SJSA1 (cell line): ENCODE data around the gene GAL3ST2. TPM values are rescaled to one million over a fixed set of nuclear protein-coding genes. Genes with fewer than 3 reads are reported as not detected.
"Not testable (repeated sequence)": the region's sequence is repeated elsewhere in the genome, so short reads cannot be mapped to it uniquely, and the experiment has no call there.

Source experiments
- DNase-seq, 2 experiments: peaks; one replicate each; pipeline ENCODE4 v3.0.0-alpha.2; 2015 to 2020; ENCODE audit warnings: low spot score in 2 of 2, low read depth in 1 of 2
- H3K27ac ChIP-seq: fragments of 250-450 bp; sonication (Bioruptor Pico); 2 replicates; pipeline ENCODE4 v1.5.1; 2020; ENCODE audit warnings: mild to moderate bottlenecking, moderate library complexity
- H3K27me3 ChIP-seq: fragments of 250-450 bp; sonication (Bioruptor Pico); replicated peaks from 2 replicates; pipeline ENCODE4 v1.5.1; 2020; ENCODE audit warnings: mild to moderate bottlenecking, moderate library complexity
- H3K36me3 ChIP-seq: fragments of 250-450 bp; sonication (Bioruptor Pico); 2 replicates; pipeline ENCODE4 v1.5.1; 2020; ENCODE audit warnings: mild to moderate bottlenecking
- H3K4me1 ChIP-seq: fragments of 250-450 bp; sonication (Bioruptor Pico); replicated peaks from 2 replicates; pipeline ENCODE4 v1.6.1; 2021; ENCODE audit warnings: mild to moderate bottlenecking
- H3K4me3 ChIP-seq: fragments of 250-450 bp; sonication (Bioruptor Pico); 2 replicates; pipeline ENCODE4 v1.5.1; 2020; ENCODE audit warnings: mild to moderate bottlenecking
- H3K9me3 ChIP-seq: fragments of 250-450 bp; sonication (Bioruptor Pico); replicated peaks from 2 replicates; pipeline ENCODE4 v1.5.1; 2020; ENCODE audit warnings: mild to moderate bottlenecking
- total RNA-seq: library from RNA; depleted of rRNA; stranded (reverse); fragments of >200 nt; shearing (Covaris generic); gene quantifications from 2 replicates; pipeline ENCODE4 v1.2.3, GENCODE V29; 2014

GAL3ST2 gene
- total RNA-seq, 1 experiment from 2014 or later: not detected

- Histone ChIP-seq H3K36me3 (peaks cover 13% of the 10 kb centered on the region), H3K27ac (no peak overlapping the region), H3K27me3 (no peaks in the 10 kb centered on the region), H3K9me3 (peaks cover 5% of the 10 kb centered on the region), H3K4me1 (peaks cover 10% of the 10 kb centered on the region), H3K4me3 (no peak overlapping the region)
- DNase-seq: no peak
Measured at GRCh38 chr2:241739651-241740050, 37.0 kb upstream of the GAL3ST2 start.

GRCh38 chr2:241741016-241741415 is 35.6 kb upstream of the GAL3ST2 start:
- Histone ChIP-seq H3K4me1 (no peaks in the 10 kb centered on the region), H3K36me3 (peaks cover 10% of the 10 kb centered on the region), H3K4me3 (no peak overlapping the region), H3K9me3 (no peaks in the 10 kb centered on the region), H3K27ac (no peak overlapping the region), H3K27me3 (no peaks in the 10 kb centered on the region)
- DNase-seq: no peak

- no peak overlapping the region for H3K4me3 ChIP-seq
- DNase-seq: no peak
Measured at GRCh38 chr2:241742320-241742939, 34.2 kb upstream of the GAL3ST2 start.

GRCh38 chr2:241743008-241743407 is 33.6 kb upstream of the GAL3ST2 start:
- peaks cover 13% of the 10 kb centered on the region for H3K36me3 ChIP-seq
- not testable (repeated sequence) for H3K4me1 ChIP-seq, H3K9me3 ChIP-seq, H3K27me3 ChIP-seq, DNase-seq, H3K4me3 ChIP-seq, H3K27ac ChIP-seq

More at GRCh38 chr2:241742320-241742939, 34.2 kb upstream of the GAL3ST2 start:
- no peaks in the 10 kb centered on the region for H3K4me1 ChIP-seq
- H3K27me3 ChIP-seq: no peaks in the 10 kb centered on the region
- H3K36me3 ChIP-seq: peaks cover 13% of the 10 kb centered on the region
- no peak overlapping the region for H3K27ac ChIP-seq
- no peaks in the 10 kb centered on the region for H3K9me3 ChIP-seq

GRCh38 chr2:241743620-241744019 is 33.0 kb upstream of the GAL3ST2 start:
- no peak overlapping the region for H3K27ac ChIP-seq
- H3K4me1 ChIP-seq: no peaks in the 10 kb centered on the region
- peaks cover 13% of the 10 kb centered on the region for H3K36me3 ChIP-seq
- DNase-seq: no peak
- no peaks in the 10 kb centered on the region for H3K9me3 ChIP-seq
- H3K4me3 ChIP-seq: no peak overlapping the region
- H3K27me3 ChIP-seq: no peaks in the 10 kb centered on the region

GRCh38 chr2:241744028-241744754 is 32.4 kb upstream of the GAL3ST2 start:
- no peaks in the 10 kb centered on the region for H3K27me3 ChIP-seq
- no peak for DNase-seq
- H3K27ac ChIP-seq: no peak overlapping the region
- H3K36me3 ChIP-seq: peaks cover 13% of the 10 kb centered on the region
- no peaks in the 10 kb centered on the region for H3K4me1 ChIP-seq
- no peaks in the 10 kb centered on the region for H3K9me3 ChIP-seq
- no peak overlapping the region for H3K4me3 ChIP-seq

- H3K36me3 ChIP-seq: peaks cover 13% of the 10 kb centered on the region
- H3K27me3 ChIP-seq: no peaks in the 10 kb centered on the region
- H3K27ac ChIP-seq: no peak overlapping the region
- H3K4me3 ChIP-seq: no peak overlapping the region
- no peaks in the 10 kb centered on the region for H3K4me1 ChIP-seq
- no peaks in the 10 kb centered on the region for H3K9me3 ChIP-seq
- DNase-seq: no peak
Measured at GRCh38 chr2:241745276-241745675, 31.3 kb upstream of the GAL3ST2 start.

GRCh38 chr2:241746084-241746483 is 30.5 kb upstream of the GAL3ST2 start:
- Histone ChIP-seq H3K9me3 (no peaks in the 10 kb centered on the region), H3K4me1 (no peaks in the 10 kb centered on the region), H3K4me3 (no peak overlapping the region), H3K27me3 (no peaks in the 10 kb centered on the region), H3K36me3 (peaks cover 13% of the 10 kb centered on the region), H3K27ac (no peak overlapping the region)
- no peak for DNase-seq

GRCh38 chr2:241748468-241749256 is 28.0 kb upstream of the GAL3ST2 start:
- H3K27ac ChIP-seq: no peak overlapping the region
- DNase-seq: no peak
- no peaks in the 10 kb centered on the region for H3K27me3 ChIP-seq
- peaks cover 12% of the 10 kb centered on the region for H3K36me3 ChIP-seq
- H3K4me3 ChIP-seq: no peak overlapping the region
- no peaks in the 10 kb centered on the region for H3K9me3 ChIP-seq
- no peaks in the 10 kb centered on the region for H3K4me1 ChIP-seq

GRCh38 chr2:241750076-241750840 is 26.4 kb upstream of the GAL3ST2 start:
- no peak for DNase-seq
- peaks cover 3% of the 10 kb centered on the region for H3K36me3 ChIP-seq
- H3K4me3 ChIP-seq: no peak overlapping the region
- no peaks in the 10 kb centered on the region for H3K4me1 ChIP-seq
- no peaks in the 10 kb centered on the region for H3K27me3 ChIP-seq
- H3K27ac ChIP-seq: no peak overlapping the region
- no peaks in the 10 kb centered on the region for H3K9me3 ChIP-seq

- Histone ChIP-seq H3K9me3 (no peaks in the 10 kb centered on the region), H3K4me3 (no peak overlapping the region)
Measured at GRCh38 chr2:241751152-241751551, 25.5 kb upstream of the GAL3ST2 start.

GRCh38 chr2:241751776-241752175 is 24.8 kb upstream of the GAL3ST2 start:
- Histone ChIP-seq H3K4me3 (no peak overlapping the region), H3K27ac (no peak overlapping the region), H3K36me3 (peaks cover 7% of the 10 kb centered on the region), H3K27me3 (no peaks in the 10 kb centered on the region), H3K4me1 (no peaks in the 10 kb centered on the region), H3K9me3 (no peaks in the 10 kb centered on the region)
- DNase-seq: no peak

More at GRCh38 chr2:241751152-241751551, 25.5 kb upstream of the GAL3ST2 start:
- H3K27me3 ChIP-seq: no peaks in the 10 kb centered on the region
- H3K4me1 ChIP-seq: no peaks in the 10 kb centered on the region
- DNase-seq: no peak
- no peak overlapping the region for H3K27ac ChIP-seq
- peaks cover 9% of the 10 kb centered on the region for H3K36me3 ChIP-seq

GRCh38 chr2:241752253-241752652 is 24.4 kb upstream of the GAL3ST2 start:
- DNase-seq: no peak
- H3K27ac ChIP-seq: no peak overlapping the region
- H3K4me1 ChIP-seq: no peaks in the 10 kb centered on the region

More at GRCh38 chr2:241752253-241752652, 24.4 kb upstream of the GAL3ST2 start:
- Histone ChIP-seq H3K36me3 (peaks cover 7% of the 10 kb centered on the region), H3K27me3 (no peaks in the 10 kb centered on the region), H3K4me3 (no peak overlapping the region), H3K9me3 (no peaks in the 10 kb centered on the region)
